ENCODE results near the gene C10orf105.

DNA sequence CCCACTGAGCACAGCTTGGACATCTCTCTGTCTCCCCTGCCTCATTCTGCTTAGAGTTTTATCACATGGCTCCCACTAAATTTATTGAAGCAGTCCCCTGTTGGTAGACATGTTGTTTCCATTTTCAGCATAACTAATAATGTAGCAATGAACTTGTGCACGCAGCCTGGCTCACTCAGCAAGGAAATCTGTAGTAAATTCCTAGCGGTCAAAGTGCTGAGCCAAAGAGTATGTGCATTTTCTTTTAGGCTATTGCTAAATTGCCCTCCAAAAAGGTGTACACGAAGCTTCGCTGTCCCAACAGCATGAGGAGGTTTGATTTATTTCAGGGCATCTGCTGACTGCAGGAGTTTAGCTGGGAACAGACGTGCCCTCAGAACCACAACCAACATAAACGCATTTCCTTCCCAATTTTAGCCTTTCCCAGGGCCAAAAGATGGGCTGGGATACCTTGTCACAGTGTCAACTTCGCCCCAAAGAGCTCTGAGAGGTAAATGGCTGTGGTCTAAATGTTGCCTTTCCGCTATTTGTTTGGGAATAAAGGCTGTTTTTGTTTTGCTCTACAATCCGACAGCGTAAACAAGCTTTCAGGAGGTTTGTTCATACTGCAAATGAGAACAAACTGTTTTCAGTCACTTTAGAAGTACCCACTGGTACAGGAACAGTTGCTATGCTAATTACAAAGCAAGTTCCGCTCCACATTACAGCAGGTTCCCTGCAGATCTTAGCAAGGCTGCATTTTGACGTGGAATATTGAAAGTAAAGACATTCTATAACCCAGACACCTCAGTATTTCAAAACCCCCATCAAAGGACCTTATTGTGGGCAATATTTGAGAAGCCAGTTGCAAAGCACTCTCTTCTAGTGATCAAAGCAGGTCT is 37.0 kb upstream of the C10orf105 start:
- TF ChIP-seq, protein P1, sequence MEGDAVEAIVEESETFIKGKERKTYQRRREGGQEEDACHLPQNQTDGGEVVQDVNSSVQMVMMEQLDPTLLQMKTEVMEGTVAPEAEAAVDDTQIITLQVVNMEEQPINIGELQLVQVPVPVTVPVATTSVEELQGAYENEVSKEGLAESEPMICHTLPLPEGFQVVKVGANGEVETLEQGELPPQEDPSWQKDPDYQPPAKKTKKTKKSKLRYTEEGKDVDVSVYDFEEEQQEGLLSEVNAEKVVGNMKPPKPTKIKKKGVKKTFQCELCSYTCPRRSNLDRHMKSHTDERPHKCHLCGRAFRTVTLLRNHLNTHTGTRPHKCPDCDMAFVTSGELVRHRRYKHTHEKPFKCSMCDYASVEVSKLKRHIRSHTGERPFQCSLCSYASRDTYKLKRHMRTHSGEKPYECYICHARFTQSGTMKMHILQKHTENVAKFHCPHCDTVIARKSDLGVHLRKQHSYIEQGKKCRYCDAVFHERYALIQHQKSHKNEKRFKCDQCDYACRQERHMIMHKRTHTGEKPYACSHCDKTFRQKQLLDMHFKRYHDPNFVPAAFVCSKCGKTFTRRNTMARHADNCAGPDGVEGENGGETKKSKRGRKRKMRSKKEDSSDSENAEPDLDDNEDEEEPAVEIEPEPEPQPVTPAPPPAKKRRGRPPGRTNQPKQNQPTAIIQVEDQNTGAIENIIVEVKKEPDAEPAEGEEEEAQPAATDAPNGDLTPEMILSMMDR (IDR thresholded peaks at IDR 0.05) = no peak
- TF ChIP-seq MEF2A (IDR thresholded peaks at IDR 0.05; ENCODE audit: borderline replicate concordance, low read depth) (no peak), TAF1 (IDR thresholded peaks at IDR 0.05; ENCODE audit: borderline replicate concordance, low read depth, low read length) (no peak), MXI1 (IDR thresholded peaks at IDR 0.05; ENCODE audit: low read depth, low read length) (no peak), POLR2AphosphoS5 (IDR thresholded peaks at IDR 0.05; ENCODE audit: low read depth, low read length) (no peak), CHD2 (IDR thresholded peaks at IDR 0.05; ENCODE audit: low read length, partially characterized antibody) (no peak), EP300 (IDR thresholded peaks at IDR 0.05; ENCODE audit: borderline replicate concordance in 1 of 2, low read depth in 1 of 2, low read length in 1 of 2) (no peak)
- TF ChIP-seq, protein P2, sequence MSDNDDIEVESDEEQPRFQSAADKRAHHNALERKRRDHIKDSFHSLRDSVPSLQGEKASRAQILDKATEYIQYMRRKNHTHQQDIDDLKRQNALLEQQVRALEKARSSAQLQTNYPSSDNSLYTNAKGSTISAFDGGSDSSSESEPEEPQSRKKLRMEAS (IDR thresholded peaks at IDR 0.05; ENCODE audit: low read depth) = no peak
- TF ChIP-seq, protein P3, sequence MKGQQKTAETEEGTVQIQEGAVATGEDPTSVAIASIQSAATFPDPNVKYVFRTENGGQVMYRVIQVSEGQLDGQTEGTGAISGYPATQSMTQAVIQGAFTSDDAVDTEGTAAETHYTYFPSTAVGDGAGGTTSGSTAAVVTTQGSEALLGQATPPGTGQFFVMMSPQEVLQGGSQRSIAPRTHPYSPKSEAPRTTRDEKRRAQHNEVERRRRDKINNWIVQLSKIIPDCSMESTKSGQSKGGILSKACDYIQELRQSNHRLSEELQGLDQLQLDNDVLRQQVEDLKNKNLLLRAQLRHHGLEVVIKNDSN (IDR thresholded peaks at IDR 0.05; ENCODE audit: borderline replicate concordance, low read depth) = no peak
- TF ChIP-seq, protein P4, sequence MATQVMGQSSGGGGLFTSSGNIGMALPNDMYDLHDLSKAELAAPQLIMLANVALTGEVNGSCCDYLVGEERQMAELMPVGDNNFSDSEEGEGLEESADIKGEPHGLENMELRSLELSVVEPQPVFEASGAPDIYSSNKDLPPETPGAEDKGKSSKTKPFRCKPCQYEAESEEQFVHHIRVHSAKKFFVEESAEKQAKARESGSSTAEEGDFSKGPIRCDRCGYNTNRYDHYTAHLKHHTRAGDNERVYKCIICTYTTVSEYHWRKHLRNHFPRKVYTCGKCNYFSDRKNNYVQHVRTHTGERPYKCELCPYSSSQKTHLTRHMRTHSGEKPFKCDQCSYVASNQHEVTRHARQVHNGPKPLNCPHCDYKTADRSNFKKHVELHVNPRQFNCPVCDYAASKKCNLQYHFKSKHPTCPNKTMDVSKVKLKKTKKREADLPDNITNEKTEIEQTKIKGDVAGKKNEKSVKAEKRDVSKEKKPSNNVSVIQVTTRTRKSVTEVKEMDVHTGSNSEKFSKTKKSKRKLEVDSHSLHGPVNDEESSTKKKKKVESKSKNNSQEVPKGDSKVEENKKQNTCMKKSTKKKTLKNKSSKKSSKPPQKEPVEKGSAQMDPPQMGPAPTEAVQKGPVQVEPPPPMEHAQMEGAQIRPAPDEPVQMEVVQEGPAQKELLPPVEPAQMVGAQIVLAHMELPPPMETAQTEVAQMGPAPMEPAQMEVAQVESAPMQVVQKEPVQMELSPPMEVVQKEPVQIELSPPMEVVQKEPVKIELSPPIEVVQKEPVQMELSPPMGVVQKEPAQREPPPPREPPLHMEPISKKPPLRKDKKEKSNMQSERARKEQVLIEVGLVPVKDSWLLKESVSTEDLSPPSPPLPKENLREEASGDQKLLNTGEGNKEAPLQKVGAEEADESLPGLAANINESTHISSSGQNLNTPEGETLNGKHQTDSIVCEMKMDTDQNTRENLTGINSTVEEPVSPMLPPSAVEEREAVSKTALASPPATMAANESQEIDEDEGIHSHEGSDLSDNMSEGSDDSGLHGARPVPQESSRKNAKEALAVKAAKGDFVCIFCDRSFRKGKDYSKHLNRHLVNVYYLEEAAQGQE (IDR thresholded peaks at IDR 0.05; ENCODE audit: low read depth, low read length) = no peak
